Adrenal gland (tissue), 5 donors: ENCODE measurements around the gene PRKCH.

Experiments
- CTCF ChIP-seq, 6 experiments: fragments of 450-650 bp in 4 of 6; fragments of 200-600 bp in 2 of 6; sonication (generic) in 1 of 6; IDR thresholded peaks; 1 replicate in 5 of 6; 2 replicates in 1 of 6; pipeline versions ENCODE4 v1.5.1 to v1.8.0; 2016 to 2021; ENCODE audit warnings: antibody characterized with exemption in 6 of 6, mild to moderate bottlenecking in 2 of 6, moderate library complexity in 1 of 6
- POLR2A ChIP-seq, 2 donors: fragments of 450-650 bp; IDR thresholded peaks; one replicate each; pipeline ENCODE4 v1.6.1; 2017; ENCODE audit warnings: antibody characterized with exemption in 2 of 2, mild to moderate bottlenecking in 2 of 2, moderate library complexity in 1 of 2
- donor health status: DM: no; HTN: no; CAD: no.

- TF ChIP-seq CTCF (IDR thresholded peaks at IDR 0.05) (no peak), POLR2A (IDR thresholded peaks at IDR 0.05) (no peak)
Measured at GRCh38 chr14:61288228-61288627, 33.2 kb upstream of the PRKCH start.
